ENCODE measurements around the gene PMPCA.

Gene PMPCA

GRCh38 chr9:136367296-136368145, 42.9 kb upstream of the PMPCA start:
- Histone ChIP-seq H4K20me1 (ENCODE audit: insufficient read depth, low read length, poor library complexity, severe bottlenecking) (peaks cover 5% of the 10 kb centered on the region), H2AFZ (ENCODE audit: low read length) (no peak overlapping the region), H3F3A (ENCODE audit: low read depth) (no peaks in the 10 kb centered on the region), H3K4me1 (ENCODE audit: insufficient read depth, low read length, poor library complexity, severe bottlenecking) (peaks cover 4% of the 10 kb centered on the region), H3K9ac (ENCODE audit: low read depth, low read length, poor library complexity, severe bottlenecking) (no peak overlapping the region), H3K9me3 (ENCODE audit: insufficient read depth, low read depth, low read length) (no peaks in the 10 kb centered on the region), H3K9me2 (replicated peaks; ENCODE audit: low read depth, low read length) (no peaks in the 10 kb centered on the region), H3K36me3 (ENCODE audit: insufficient read depth, low read length) (no peaks in the 10 kb centered on the region), H3K79me2 (ENCODE audit: insufficient read depth, low read length) (no peaks in the 10 kb centered on the region), H3K27me3 (ENCODE audit: insufficient read depth, low read length, poor library complexity, severe bottlenecking) (no peaks in the 10 kb centered on the region), H3K4me3 (ENCODE audit: low read length, poor library complexity, severe bottlenecking) (no peak overlapping the region), H3K4me2 (ENCODE audit: low read depth, low read length, poor library complexity, severe bottlenecking) (no peak overlapping the region)
- TF ChIP-seq, protein P1, sequence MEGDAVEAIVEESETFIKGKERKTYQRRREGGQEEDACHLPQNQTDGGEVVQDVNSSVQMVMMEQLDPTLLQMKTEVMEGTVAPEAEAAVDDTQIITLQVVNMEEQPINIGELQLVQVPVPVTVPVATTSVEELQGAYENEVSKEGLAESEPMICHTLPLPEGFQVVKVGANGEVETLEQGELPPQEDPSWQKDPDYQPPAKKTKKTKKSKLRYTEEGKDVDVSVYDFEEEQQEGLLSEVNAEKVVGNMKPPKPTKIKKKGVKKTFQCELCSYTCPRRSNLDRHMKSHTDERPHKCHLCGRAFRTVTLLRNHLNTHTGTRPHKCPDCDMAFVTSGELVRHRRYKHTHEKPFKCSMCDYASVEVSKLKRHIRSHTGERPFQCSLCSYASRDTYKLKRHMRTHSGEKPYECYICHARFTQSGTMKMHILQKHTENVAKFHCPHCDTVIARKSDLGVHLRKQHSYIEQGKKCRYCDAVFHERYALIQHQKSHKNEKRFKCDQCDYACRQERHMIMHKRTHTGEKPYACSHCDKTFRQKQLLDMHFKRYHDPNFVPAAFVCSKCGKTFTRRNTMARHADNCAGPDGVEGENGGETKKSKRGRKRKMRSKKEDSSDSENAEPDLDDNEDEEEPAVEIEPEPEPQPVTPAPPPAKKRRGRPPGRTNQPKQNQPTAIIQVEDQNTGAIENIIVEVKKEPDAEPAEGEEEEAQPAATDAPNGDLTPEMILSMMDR (conservative IDR thresholded peaks at IDR 0.05; ENCODE audit: low read length), result no peak
- no peak for TF ChIP-seq EZH2phosphoT487 (IDR thresholded peaks at IDR 0.05; ENCODE audit: borderline replicate concordance)

- H3K9ac ChIP-seq (ENCODE audit: low read depth, low read length, poor library complexity, severe bottlenecking), result no peak overlapping the region
These were observed 42.3 kb upstream of the PMPCA start for GRCh38 chr9:136368190-136368589.

DNA sequence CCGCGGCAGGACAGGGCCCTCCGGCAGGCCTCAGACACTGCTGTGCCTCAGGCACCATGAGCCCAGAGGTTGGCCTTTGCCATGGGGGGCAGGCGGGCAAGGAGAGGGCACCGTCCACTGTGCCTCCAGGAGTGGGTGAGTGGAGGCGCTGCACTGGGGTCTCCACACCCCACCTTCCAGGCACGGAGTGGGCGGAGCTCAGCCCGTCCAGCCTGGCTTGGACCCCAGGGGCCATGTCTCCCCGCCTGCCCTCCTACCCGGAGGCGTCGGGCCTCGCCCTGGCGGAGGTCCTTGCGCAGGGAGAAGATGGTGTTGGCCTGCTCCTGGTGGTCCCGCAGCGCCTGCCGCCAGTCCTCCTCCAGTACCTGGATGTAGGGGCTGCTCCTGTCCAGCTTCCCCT, 40.4 kb upstream of the PMPCA start:
- H4K20me1 ChIP-seq (ENCODE audit: insufficient read depth, low read length, poor library complexity, severe bottlenecking), result no peaks in the 10 kb centered on the region

More at GRCh38 chr9:136368190-136368589, 42.3 kb upstream of the PMPCA start:
- Histone ChIP-seq H3K79me2 (ENCODE audit: insufficient read depth, low read length) (no peaks in the 10 kb centered on the region), H4K20me1 (ENCODE audit: insufficient read depth, low read length, poor library complexity, severe bottlenecking) (no peaks in the 10 kb centered on the region), H2AFZ (ENCODE audit: low read length) (no peak overlapping the region), H3K9me3 (ENCODE audit: insufficient read depth, low read depth, low read length) (no peaks in the 10 kb centered on the region), H3K9me2 (replicated peaks; ENCODE audit: low read depth, low read length) (no peaks in the 10 kb centered on the region), H3K27me3 (ENCODE audit: insufficient read depth, low read length, poor library complexity, severe bottlenecking) (no peaks in the 10 kb centered on the region), H3K4me2 (ENCODE audit: low read depth, low read length, poor library complexity, severe bottlenecking) (no peak overlapping the region), H3K4me1 (ENCODE audit: insufficient read depth, low read length, poor library complexity, severe bottlenecking) (no peaks in the 10 kb centered on the region), H3K36me3 (ENCODE audit: insufficient read depth, low read length) (no peaks in the 10 kb centered on the region), H3K4me3 (ENCODE audit: low read length, poor library complexity, severe bottlenecking) (no peak overlapping the region), H3F3A (ENCODE audit: low read depth) (no peaks in the 10 kb centered on the region)
- TF ChIP-seq EZH2phosphoT487 (IDR thresholded peaks at IDR 0.05; ENCODE audit: borderline replicate concordance), result no peak
- TF ChIP-seq, protein P1 (conservative IDR thresholded peaks at IDR 0.05; ENCODE audit: low read length), result no peak

More for the DNA sequence above, 40.4 kb upstream of the PMPCA start:
- Histone ChIP-seq H3K9me3 (ENCODE audit: insufficient read depth, low read depth, low read length) (no peaks in the 10 kb centered on the region), H3K9me2 (replicated peaks; ENCODE audit: low read depth, low read length) (no peaks in the 10 kb centered on the region), H3K79me2 (ENCODE audit: insufficient read depth, low read length) (no peaks in the 10 kb centered on the region), H3K27me3 (ENCODE audit: insufficient read depth, low read length, poor library complexity, severe bottlenecking) (no peaks in the 10 kb centered on the region), H3K4me3 (ENCODE audit: low read length, poor library complexity, severe bottlenecking) (no peak overlapping the region), H3K36me3 (ENCODE audit: insufficient read depth, low read length) (no peaks in the 10 kb centered on the region), H3F3A (ENCODE audit: low read depth) (no peaks in the 10 kb centered on the region), H3K4me2 (ENCODE audit: low read depth, low read length, poor library complexity, severe bottlenecking) (no peak overlapping the region), H2AFZ (ENCODE audit: low read length) (no peak overlapping the region), H3K9ac (ENCODE audit: low read depth, low read length, poor library complexity, severe bottlenecking) (no peak overlapping the region), H3K4me1 (ENCODE audit: insufficient read depth, low read length, poor library complexity, severe bottlenecking) (no peaks in the 10 kb centered on the region)
- TF ChIP-seq, protein P1 (conservative IDR thresholded peaks at IDR 0.05; ENCODE audit: low read length), result no peak
- TF ChIP-seq EZH2phosphoT487 (IDR thresholded peaks at IDR 0.05; ENCODE audit: borderline replicate concordance), result no peak

Data from Loucy (cell line).